Measurements from ENCODE around the gene EPB41L1. TPM values are rescaled to one million over a fixed set of nuclear protein-coding genes. Genes with fewer than 3 reads are reported as not detected.

The EPB41L1 gene
- total and polyA plus RNA-seq, 10 donors, result 1.5 to 18.6 (median 12.0) TPM

DNA sequence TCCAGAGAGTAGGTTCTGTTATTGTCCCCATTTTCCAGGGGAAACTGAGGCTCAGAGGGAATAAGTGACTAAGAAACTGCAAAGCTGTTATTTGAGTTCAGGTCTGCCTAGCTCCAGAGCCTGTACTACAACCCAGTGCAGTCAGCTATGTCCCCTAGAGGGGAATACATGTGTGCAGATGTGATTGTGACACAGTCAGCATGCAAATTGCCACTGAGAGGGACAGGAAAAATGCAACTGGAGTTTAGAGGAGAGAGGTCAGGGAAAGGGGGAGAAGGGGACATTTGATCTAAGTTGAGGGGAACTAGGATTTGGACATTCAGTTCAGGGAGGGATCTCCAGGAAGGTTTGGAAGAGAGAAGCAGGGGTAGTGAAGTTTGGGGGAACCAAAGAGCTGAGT is 38.6 kb upstream of the EPB41L1 start:
- no peak overlapping the region for H3K27ac ChIP-seq
- H3K9me3 ChIP-seq, result no peaks in the 10 kb centered on the region
- H3K4me1 ChIP-seq, result peaks cover 0 to 12% (median 7%) of the 10 kb centered on the region in 6 donors
- no peak overlapping the region for H3K4me3 ChIP-seq
- TF ChIP-seq POLR2A (IDR thresholded peaks at IDR 0.05) (no peak), POLR2AphosphoS5 (IDR thresholded peaks at IDR 0.05) (no peak)
- TF ChIP-seq, protein P1, sequence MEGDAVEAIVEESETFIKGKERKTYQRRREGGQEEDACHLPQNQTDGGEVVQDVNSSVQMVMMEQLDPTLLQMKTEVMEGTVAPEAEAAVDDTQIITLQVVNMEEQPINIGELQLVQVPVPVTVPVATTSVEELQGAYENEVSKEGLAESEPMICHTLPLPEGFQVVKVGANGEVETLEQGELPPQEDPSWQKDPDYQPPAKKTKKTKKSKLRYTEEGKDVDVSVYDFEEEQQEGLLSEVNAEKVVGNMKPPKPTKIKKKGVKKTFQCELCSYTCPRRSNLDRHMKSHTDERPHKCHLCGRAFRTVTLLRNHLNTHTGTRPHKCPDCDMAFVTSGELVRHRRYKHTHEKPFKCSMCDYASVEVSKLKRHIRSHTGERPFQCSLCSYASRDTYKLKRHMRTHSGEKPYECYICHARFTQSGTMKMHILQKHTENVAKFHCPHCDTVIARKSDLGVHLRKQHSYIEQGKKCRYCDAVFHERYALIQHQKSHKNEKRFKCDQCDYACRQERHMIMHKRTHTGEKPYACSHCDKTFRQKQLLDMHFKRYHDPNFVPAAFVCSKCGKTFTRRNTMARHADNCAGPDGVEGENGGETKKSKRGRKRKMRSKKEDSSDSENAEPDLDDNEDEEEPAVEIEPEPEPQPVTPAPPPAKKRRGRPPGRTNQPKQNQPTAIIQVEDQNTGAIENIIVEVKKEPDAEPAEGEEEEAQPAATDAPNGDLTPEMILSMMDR (IDR thresholded peaks at IDR 0.05 in 8 of 11, conservative IDR thresholded peaks at IDR 0.05 in 3 of 11), result no peak
- DNase-seq, result no peak
- intact Hi-C loops (cut with DNase I; ENCODE audit: low total_unique reads), result no loop called here
- no peaks in the 10 kb centered on the region for H3K27me3 ChIP-seq (replicated peaks in 1 of 7)
- H3K36me3 ChIP-seq, result no peaks in the 10 kb centered on the region

DNA sequence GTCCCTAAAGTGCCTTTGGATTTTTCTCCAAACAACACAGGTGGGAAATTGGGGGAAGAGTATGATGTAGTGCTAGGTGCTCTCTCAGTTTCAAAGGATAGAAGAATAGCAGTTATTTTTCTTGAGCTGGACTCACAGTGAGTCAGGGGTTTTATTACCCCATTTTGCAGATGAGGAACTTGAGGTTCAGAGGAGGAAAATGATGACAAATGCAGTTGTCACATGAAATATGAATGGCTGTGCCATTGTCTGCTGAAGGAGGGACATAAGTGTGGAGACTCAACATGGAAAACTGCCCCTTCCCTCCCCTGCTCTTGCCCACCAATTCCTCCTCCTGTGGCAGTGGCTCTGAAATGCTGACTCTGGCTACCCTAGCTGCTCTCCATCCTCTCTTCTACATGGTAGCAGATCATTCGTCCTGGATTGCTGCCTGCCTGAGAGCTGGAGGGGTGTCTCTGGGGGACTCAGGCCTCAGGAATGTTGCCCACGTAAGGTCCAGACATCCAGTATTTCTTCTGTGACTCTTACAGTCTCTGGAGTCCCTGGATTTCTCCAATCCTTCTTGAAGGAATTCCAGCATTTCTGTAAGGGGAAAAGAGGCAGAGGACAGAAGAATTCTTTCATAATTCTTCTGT is 37.6 kb upstream of the EPB41L1 start:
- TF ChIP-seq POLR2AphosphoS5 (IDR thresholded peaks at IDR 0.05) (no peak), POLR2A (IDR thresholded peaks at IDR 0.05) (no peak)
- TF ChIP-seq, protein P1 (IDR thresholded peaks at IDR 0.05 in 8 of 11, conservative IDR thresholded peaks at IDR 0.05 in 3 of 11), result no peak
- peaks cover 0 to 12% (median 7%) of the 10 kb centered on the region in 6 donors for H3K4me1 ChIP-seq

DNA sequence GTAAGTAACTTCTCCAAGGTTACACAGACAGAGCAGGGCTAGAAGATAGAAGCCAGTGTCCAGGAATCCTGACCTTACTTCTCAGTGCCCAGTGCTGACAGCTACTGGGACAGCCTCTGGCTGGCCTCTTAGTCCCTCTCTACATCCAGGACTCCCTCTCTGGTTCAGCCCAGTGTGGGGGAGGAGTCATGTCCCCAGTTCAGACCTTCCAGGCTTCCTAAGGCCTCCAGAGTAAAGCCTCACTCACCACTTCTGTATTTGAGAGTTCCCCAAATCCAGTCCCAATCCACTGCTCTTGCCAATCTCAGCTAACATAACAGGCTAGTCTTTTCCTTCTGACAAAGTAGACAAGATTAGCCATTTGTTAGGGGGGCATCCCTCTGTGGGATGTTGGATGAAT is 36.9 kb upstream of the EPB41L1 start:
- no peak overlapping the region for H3K4me3 ChIP-seq
- peaks cover 0 to 12% (median 7%) of the 10 kb centered on the region in 6 donors for H3K4me1 ChIP-seq
- no peak overlapping the region for H3K27ac ChIP-seq
- DNase-seq, result no peak
- H3K36me3 ChIP-seq, result no peaks in the 10 kb centered on the region
- intact Hi-C loops (cut with DNase I; ENCODE audit: low total_unique reads), result no loop called here
- no peaks in the 10 kb centered on the region for H3K27me3 ChIP-seq (replicated peaks in 1 of 7)
- TF ChIP-seq, protein P1 (IDR thresholded peaks at IDR 0.05 in 8 of 11, conservative IDR thresholded peaks at IDR 0.05 in 3 of 11), result no peak
- TF ChIP-seq POLR2AphosphoS5 (IDR thresholded peaks at IDR 0.05), result no peak
- no peaks in the 10 kb centered on the region for H3K9me3 ChIP-seq

More for the DNA sequence above, 37.6 kb upstream of the EPB41L1 start:
- H3K9me3 ChIP-seq, result no peaks in the 10 kb centered on the region
- H3K27ac ChIP-seq, result no peak overlapping the region
- H3K27me3 ChIP-seq (replicated peaks in 1 of 7), result no peaks in the 10 kb centered on the region
- intact Hi-C loops (cut with DNase I; ENCODE audit: low total_unique reads), result no loop called here
- no peaks in the 10 kb centered on the region for H3K36me3 ChIP-seq
- no peak for DNase-seq
- H3K4me3 ChIP-seq, result no peak overlapping the region
- 74 to 86% (median 78%) methylated on average over 2 of the region's 2 CpGs for WGBS, 5 donors

DNA sequence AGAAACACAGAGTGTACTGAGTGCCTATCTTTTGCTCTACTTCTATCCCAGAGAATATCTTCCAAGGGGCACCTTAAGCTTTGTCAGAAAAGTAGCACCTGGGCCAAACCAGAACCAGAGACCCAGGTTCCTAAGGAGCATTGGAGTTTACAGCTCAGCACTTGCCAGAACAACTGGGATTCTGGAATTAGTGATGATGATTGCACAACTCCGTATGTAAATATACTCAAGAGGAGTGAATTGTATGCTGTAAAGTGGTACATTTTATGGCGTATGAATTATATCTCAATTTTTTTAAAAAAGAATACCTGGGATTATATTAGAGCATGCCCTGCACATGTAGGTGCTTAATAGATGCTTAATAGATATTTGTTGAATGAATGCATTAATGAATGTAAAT is 36.2 kb upstream of the EPB41L1 start:
- no peaks in the 10 kb centered on the region for H3K36me3 ChIP-seq
- no peak overlapping the region for H3K27ac ChIP-seq
- H3K4me3 ChIP-seq, result no peak overlapping the region
- H3K27me3 ChIP-seq (replicated peaks in 1 of 7), result no peaks in the 10 kb centered on the region
- TF ChIP-seq POLR2A (IDR thresholded peaks at IDR 0.05), result no peak
- TF ChIP-seq, protein P1 (IDR thresholded peaks at IDR 0.05 in 8 of 11, conservative IDR thresholded peaks at IDR 0.05 in 3 of 11), result no peak
- no peak for TF ChIP-seq POLR2AphosphoS5 (IDR thresholded peaks at IDR 0.05)
- WGBS, 5 donors, result 87 to 98% (median 96%) methylated on average over 2 of the region's 2 CpGs
- intact Hi-C loops (cut with DNase I; ENCODE audit: low total_unique reads), result no loop called here
- H3K9me3 ChIP-seq, result no peaks in the 10 kb centered on the region
- DNase-seq, result no peak
- peaks cover 0 to 12% (median 7%) of the 10 kb centered on the region in 6 donors for H3K4me1 ChIP-seq

Measured in spleen (tissue), 11 donors.